Measurements from ENCODE around the gene GPR107. TPM values are rescaled to one million over a fixed set of nuclear protein-coding genes. Genes with fewer than 3 reads are reported as not detected.

GPR107 gene
- total RNA-seq, 6 experiments from 2014 or later = 12.6 to 18.2 (median 14.5) TPM

DNA sequence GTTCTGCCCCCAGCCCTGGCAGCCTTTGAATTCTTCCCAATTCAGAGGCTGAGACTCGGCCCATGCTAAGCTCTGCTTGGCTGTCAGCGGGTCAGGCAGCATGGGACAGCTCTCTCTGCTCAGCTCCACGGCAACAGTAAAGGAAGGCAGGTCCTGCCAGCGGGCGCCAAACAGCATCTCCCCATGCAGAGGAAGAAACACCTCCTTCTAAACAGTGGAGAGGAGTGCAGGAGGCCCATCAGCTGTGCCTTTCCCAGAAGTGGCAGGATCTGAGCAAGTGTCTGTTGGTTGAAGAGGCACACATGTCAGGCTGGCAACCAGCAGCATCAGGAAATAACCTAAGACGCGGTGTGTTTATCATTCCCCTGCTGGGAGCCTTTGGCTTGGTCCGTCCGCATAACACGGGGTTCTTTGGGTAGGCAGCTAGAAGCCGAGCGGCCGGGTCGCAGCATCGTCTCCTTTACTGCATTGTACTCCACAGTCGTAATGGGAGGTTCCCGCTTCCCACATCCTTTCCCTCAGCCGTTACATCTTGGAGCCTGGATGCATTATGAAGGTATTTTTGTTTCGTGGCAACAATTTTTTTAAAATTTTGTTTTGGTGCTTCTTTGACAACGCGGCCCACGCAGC lies 75.8 kb downstream of the GPR107 start:
- Histone ChIP-seq H3K36me3 (peaks cover 0 to 20% (median 5%) of the 10 kb centered on the region in 4 donors), H3K27me3 (no peaks in the 10 kb centered on the region), H3K4me1 (no peaks in the 10 kb centered on the region), H3K4me3 (no peak overlapping the region), H3K9me3 (no peaks in the 10 kb centered on the region), H3K27ac (peak overlapping the region; percentile 5 to 37 (median 11))
- intact Hi-C loops (cut with DNase I) = no loop called here
- DNase-seq = no peak
- WGBS (ENCODE audit: insufficient coverage, low coverage, low lambda C conversion rate, missing lambda C conversion rate) = 93% methylated on average over 11 of the region's 22 CpGs
- ATAC-seq = no peak
- TF ChIP-seq, protein P1, sequence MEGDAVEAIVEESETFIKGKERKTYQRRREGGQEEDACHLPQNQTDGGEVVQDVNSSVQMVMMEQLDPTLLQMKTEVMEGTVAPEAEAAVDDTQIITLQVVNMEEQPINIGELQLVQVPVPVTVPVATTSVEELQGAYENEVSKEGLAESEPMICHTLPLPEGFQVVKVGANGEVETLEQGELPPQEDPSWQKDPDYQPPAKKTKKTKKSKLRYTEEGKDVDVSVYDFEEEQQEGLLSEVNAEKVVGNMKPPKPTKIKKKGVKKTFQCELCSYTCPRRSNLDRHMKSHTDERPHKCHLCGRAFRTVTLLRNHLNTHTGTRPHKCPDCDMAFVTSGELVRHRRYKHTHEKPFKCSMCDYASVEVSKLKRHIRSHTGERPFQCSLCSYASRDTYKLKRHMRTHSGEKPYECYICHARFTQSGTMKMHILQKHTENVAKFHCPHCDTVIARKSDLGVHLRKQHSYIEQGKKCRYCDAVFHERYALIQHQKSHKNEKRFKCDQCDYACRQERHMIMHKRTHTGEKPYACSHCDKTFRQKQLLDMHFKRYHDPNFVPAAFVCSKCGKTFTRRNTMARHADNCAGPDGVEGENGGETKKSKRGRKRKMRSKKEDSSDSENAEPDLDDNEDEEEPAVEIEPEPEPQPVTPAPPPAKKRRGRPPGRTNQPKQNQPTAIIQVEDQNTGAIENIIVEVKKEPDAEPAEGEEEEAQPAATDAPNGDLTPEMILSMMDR (IDR thresholded peaks at IDR 0.05) = no peak
- no peak for TF ChIP-seq POLR2A (IDR thresholded peaks at IDR 0.05)

DNA sequence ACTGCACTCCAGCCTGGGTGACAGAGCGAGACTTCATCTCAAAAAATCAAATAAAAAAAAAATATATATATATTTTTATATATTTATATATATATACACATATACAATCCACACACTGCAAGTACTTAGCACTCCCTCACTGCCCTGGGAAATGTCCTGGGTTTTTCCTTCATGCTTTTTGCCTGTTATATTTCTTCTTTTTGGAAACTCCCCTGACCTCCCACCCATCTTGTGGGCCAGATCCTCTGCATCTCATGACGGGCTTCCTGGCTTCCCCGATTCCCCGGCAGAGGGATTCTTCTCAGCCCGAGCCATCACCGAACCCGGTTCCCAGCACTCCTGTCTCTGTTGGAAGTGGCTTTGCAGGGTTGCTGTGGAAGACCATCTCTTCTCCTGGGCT lies 79.0 kb downstream of the GPR107 start:
- H3K9me3 ChIP-seq = no peaks in the 10 kb centered on the region
- ATAC-seq (no peak), DNase-seq (no peak)
- no peaks in the 10 kb centered on the region for H3K4me1 ChIP-seq
- H3K27me3 ChIP-seq = no peaks in the 10 kb centered on the region
- no peak for TF ChIP-seq POLR2A (IDR thresholded peaks at IDR 0.05)
- TF ChIP-seq, protein P1 (IDR thresholded peaks at IDR 0.05) = no peak
- 91% methylated on average over 7 of the region's 7 CpGs for WGBS (ENCODE audit: insufficient coverage, low coverage, low lambda C conversion rate, missing lambda C conversion rate)
- intact Hi-C loops (cut with DNase I) = no loop called here
- H3K36me3 ChIP-seq = peaks cover 0 to 20% (median 1%) of the 10 kb centered on the region in 4 donors
- no peak overlapping the region for H3K27ac ChIP-seq
- H3K4me3 ChIP-seq = no peak overlapping the region

DNA sequence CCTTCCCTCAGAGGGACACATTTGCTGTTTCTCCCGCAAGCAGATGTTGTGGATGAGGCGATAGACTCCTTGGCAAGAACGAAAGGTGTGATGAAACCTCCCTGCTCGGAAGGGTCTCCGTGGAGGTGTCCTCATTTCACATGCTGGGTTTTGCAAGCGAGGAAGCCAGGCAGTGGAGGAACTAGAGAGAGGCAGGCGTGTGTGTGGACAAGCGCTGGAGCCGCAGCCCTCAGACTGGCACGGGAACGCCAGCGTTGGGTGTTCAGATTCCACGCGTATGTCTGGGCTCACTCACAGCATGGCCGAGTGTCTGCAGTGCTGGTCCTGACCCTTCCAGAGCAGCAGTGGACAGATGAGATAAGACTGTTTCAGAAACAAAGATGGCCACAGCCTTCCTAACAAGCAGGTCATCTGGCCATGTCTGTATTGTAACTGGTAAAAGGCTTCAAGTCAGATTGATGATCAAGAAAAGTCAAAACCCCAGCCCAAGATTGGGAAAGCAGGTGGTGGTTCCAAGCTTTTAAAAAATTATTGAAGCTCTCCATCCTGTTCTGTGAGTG lies 83.5 kb downstream of the GPR107 start:
- no peak overlapping the region for H3K4me3 ChIP-seq
- no peak for TF ChIP-seq POLR2A (IDR thresholded peaks at IDR 0.05)
- TF ChIP-seq, protein P1 (IDR thresholded peaks at IDR 0.05) = no peak
- H3K36me3 ChIP-seq = no peaks in the 10 kb centered on the region
- intact Hi-C loops (cut with DNase I) = no loop called here
- no peaks in the 10 kb centered on the region for H3K9me3 ChIP-seq
- no peaks in the 10 kb centered on the region for H3K27me3 ChIP-seq
- H3K4me1 ChIP-seq = no peaks in the 10 kb centered on the region
- H3K27ac ChIP-seq = no peak overlapping the region
- DNase-seq (no peak), ATAC-seq (peak in 2 of 4 donors; percentile 7 to 23)
- WGBS (ENCODE audit: insufficient coverage, low coverage, low lambda C conversion rate, missing lambda C conversion rate) = 86% methylated on average over 14 of the region's 15 CpGs

DNA sequence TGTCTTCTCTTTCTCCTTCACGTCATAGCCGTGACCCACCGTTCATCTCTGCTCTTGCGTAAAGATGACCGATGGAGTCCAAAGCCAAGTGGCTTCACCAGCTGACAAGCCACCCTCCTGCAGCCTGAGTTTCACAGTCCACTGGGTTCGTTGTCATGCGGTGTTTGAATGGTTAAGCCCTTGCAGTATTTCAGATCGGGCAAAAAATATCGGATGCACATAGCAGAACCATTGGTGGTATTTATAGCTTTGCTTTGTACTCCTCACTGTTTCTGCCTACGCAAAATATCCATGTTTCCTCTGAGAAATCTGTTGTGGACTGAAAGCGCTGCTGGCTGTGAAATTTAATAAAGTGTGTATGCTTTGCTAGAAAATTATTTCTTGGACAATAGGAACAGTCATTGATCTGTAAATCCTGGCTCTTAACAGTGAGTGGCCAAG lies 84.0 kb downstream of the GPR107 start:
- 94% methylated on average over 8 of the region's 11 CpGs for WGBS (ENCODE audit: insufficient coverage, low coverage, low lambda C conversion rate, missing lambda C conversion rate)
- intact Hi-C loops (cut with DNase I) = no loop called here
- ATAC-seq = no peak

DNA sequence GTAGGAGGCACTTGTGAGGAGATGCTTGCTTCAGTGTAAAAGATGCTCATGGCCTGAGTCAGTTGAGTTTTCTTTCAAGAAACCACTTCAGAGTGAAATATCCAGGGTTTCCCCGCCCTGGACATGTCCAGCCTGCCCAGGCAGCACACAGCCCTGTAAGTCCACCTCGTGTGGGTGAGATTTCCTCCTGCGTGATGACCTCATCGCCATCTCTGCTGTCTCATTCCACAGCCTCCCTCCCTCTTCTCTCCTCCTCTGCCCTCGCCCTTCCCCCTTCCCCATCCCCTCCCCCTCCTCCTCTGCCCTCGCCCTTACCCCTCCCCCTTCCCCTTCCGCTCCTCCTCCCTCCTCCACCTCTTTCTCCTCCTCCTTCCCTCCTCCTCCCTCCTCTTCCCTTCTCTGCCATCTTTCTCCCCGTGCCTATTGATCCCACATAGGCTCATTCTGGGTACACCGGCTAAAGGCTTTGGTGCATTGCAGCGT lies 84.5 kb downstream of the GPR107 start:
- no peaks in the 10 kb centered on the region for H3K27me3 ChIP-seq
- peak in 2 of 4 donors; percentile 21 to 49 for ATAC-seq
- H3K36me3 ChIP-seq = no peaks in the 10 kb centered on the region
- H3K4me3 ChIP-seq = no peak overlapping the region
- intact Hi-C loops (cut with DNase I) = no loop called here
- TF ChIP-seq, protein P1 (IDR thresholded peaks at IDR 0.05) = no peak
- no peak for TF ChIP-seq POLR2A (IDR thresholded peaks at IDR 0.05)
- no peaks in the 10 kb centered on the region for H3K4me1 ChIP-seq
- 60% methylated on average over 9 of the region's 10 CpGs for WGBS (ENCODE audit: insufficient coverage, low coverage, low lambda C conversion rate, missing lambda C conversion rate)
- no peaks in the 10 kb centered on the region for H3K9me3 ChIP-seq
- no peak overlapping the region for H3K27ac ChIP-seq
- no peak for DNase-seq

More for the DNA sequence above, 84.0 kb downstream of the GPR107 start:
- Histone ChIP-seq H3K27ac (no peak overlapping the region), H3K4me1 (no peaks in the 10 kb centered on the region), H3K9me3 (no peaks in the 10 kb centered on the region), H3K27me3 (no peaks in the 10 kb centered on the region), H3K36me3 (no peaks in the 10 kb centered on the region), H3K4me3 (no peak overlapping the region)
- DNase-seq = no peak
- TF ChIP-seq POLR2A (IDR thresholded peaks at IDR 0.05) = no peak

Measured in right lobe of liver (tissue), 6 donors.